ENCODE data around the gene KLK14.

KLK14 gene

DNA sequence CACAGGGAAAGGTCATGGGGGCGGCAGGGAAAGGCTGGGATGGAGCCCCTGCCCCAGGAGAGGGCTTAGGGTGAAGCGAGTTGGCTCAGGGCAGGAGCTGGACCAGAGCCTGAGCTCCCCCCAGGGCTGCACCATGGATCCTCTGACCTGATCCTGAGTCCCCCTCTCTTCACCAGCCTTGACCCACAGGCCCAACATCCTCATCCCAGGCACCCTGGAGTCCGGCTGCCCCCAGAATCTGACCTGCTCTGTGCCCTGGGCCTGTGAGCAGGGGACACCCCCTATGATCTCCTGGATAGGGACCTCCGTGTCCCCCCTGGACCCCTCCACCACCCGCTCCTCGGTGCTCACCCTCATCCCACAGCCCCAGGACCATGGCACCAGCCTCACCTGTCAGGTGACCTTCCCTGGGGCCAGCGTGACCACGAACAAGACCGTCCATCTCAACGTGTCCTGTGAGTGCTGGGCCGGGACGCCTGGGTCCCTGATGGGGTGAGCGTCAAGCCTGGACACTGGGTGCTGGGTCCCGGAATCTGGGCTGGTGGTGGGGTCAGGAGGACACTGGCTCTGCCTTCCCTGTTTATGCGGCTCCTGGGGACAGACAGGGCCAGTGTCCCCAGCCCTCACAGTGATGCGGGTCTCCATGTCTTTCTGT lies 42.9 kb upstream of the KLK14 start:
- no peaks in the 10 kb centered on the region for H3K79me2 ChIP-seq (ENCODE audit: insufficient read depth, low read length)
- no peak overlapping the region for H3K4me3 ChIP-seq (ENCODE audit: insufficient read depth, low read length, poor library complexity, severe bottlenecking)
- H3K27ac ChIP-seq (ENCODE audit: low read depth, low read length): no peak overlapping the region
- H3K9me2 ChIP-seq (replicated peaks; ENCODE audit: insufficient read depth, low read length): no peaks in the 10 kb centered on the region
- H3K27me3 ChIP-seq (ENCODE audit: low read length): no peaks in the 10 kb centered on the region
- H3F3A ChIP-seq (ENCODE audit: insufficient read depth): no peaks in the 10 kb centered on the region
- H3K9me3 ChIP-seq (ENCODE audit: insufficient read depth, low read length): no peaks in the 10 kb centered on the region
- H3K9ac ChIP-seq (ENCODE audit: low read length): no peak overlapping the region
- no peaks in the 10 kb centered on the region for H4K20me1 ChIP-seq (ENCODE audit: low read depth, low read length)
- H3K36me3 ChIP-seq (ENCODE audit: low read length): no peaks in the 10 kb centered on the region
- H3K4me2 ChIP-seq (ENCODE audit: low read depth, low read length, poor library complexity, severe bottlenecking): no peak overlapping the region
- no peak overlapping the region for H2AFZ ChIP-seq (ENCODE audit: low read depth, low read length, severe bottlenecking)
- TF ChIP-seq EZH2phosphoT487 (conservative IDR thresholded peaks at IDR 0.05; ENCODE audit: low read length): no peak
- TF ChIP-seq, protein P1, sequence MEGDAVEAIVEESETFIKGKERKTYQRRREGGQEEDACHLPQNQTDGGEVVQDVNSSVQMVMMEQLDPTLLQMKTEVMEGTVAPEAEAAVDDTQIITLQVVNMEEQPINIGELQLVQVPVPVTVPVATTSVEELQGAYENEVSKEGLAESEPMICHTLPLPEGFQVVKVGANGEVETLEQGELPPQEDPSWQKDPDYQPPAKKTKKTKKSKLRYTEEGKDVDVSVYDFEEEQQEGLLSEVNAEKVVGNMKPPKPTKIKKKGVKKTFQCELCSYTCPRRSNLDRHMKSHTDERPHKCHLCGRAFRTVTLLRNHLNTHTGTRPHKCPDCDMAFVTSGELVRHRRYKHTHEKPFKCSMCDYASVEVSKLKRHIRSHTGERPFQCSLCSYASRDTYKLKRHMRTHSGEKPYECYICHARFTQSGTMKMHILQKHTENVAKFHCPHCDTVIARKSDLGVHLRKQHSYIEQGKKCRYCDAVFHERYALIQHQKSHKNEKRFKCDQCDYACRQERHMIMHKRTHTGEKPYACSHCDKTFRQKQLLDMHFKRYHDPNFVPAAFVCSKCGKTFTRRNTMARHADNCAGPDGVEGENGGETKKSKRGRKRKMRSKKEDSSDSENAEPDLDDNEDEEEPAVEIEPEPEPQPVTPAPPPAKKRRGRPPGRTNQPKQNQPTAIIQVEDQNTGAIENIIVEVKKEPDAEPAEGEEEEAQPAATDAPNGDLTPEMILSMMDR (IDR thresholded peaks at IDR 0.05; ENCODE audit: insufficient read depth, low read length, poor library complexity, severe bottlenecking): no peak

DNA sequence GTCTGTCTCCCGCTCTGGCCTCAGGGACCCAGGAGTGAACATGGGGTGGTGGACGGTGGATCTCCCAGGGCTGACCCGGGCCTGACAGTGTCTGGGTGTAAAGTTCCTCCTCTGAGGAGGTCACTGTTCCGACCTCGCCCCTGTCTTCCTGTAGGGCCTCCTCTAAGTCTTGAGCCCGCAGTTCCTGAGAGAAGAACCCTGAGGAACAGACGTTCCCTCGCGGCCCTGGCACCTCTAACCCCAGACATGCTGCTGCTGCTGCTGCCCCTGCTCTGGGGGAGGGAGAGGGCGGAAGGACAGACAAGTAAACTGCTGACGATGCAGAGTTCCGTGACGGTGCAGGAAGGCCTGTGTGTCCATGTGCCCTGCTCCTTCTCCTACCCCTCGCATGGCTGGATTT lies 42.0 kb upstream of the KLK14 start, which contains the start of gene SIGLEC9:
Gene SIGLEC9, plus strand, starts transcription at position 178 of the 400 bp plus-strand sequence. Its CDS starts 69 bp downstream, at position 247.
- TF ChIP-seq EZH2phosphoT487 (conservative IDR thresholded peaks at IDR 0.05; ENCODE audit: low read length): no peak
- TF ChIP-seq, protein P1 (IDR thresholded peaks at IDR 0.05; ENCODE audit: insufficient read depth, low read length, poor library complexity, severe bottlenecking): no peak
- Histone ChIP-seq H3K9me3 (ENCODE audit: insufficient read depth, low read length) (no peaks in the 10 kb centered on the region), H3K79me2 (ENCODE audit: insufficient read depth, low read length) (no peaks in the 10 kb centered on the region), H3K9me2 (replicated peaks; ENCODE audit: insufficient read depth, low read length) (no peaks in the 10 kb centered on the region), H3K4me2 (ENCODE audit: low read depth, low read length, poor library complexity, severe bottlenecking) (no peak within 1 kb of the TSS), H3K9ac (ENCODE audit: low read length) (no peak within 1 kb of the TSS), H3K27me3 (ENCODE audit: low read length) (no peaks in the 10 kb centered on the region), H3K27ac (ENCODE audit: low read depth, low read length) (no peak within 1 kb of the TSS), H4K20me1 (ENCODE audit: low read depth, low read length) (no peaks in the 10 kb centered on the region), H2AFZ (ENCODE audit: low read depth, low read length, severe bottlenecking) (no peak within 1 kb of the TSS), H3F3A (ENCODE audit: insufficient read depth) (no peaks in the 10 kb centered on the region), H3K4me3 (ENCODE audit: insufficient read depth, low read length, poor library complexity, severe bottlenecking) (no peak within 1 kb of the TSS), H3K36me3 (ENCODE audit: low read length) (no peaks in the 10 kb centered on the region)

DNA sequence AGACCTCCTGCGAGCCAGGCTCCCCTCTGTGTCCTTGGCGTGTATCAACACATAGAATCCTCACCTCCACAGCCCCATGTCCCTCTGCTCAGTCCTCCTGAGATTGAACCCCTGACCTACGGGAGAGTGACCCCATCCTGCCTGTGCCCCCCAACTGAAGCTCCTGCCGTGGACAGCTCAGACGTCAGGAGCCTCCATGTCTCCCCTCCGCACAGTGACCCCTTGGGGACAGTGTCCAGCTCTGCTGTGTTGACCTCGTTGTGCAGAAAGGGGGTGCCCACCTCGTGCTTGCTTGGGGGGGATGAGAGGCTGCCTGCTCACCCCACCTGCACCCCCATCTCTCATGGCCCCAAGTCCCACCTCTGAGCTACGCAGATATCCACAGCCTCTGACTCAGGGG lies 41.5 kb upstream of the KLK14 start:
- H2AFZ ChIP-seq (ENCODE audit: low read depth, low read length, severe bottlenecking): no peak overlapping the region
- H3K9me3 ChIP-seq (ENCODE audit: insufficient read depth, low read length): no peaks in the 10 kb centered on the region
- H3K9ac ChIP-seq (ENCODE audit: low read length): no peak overlapping the region
- no peaks in the 10 kb centered on the region for H3F3A ChIP-seq (ENCODE audit: insufficient read depth)
- no peak overlapping the region for H3K4me2 ChIP-seq (ENCODE audit: low read depth, low read length, poor library complexity, severe bottlenecking)
- no peaks in the 10 kb centered on the region for H4K20me1 ChIP-seq (ENCODE audit: low read depth, low read length)
- H3K4me3 ChIP-seq (ENCODE audit: insufficient read depth, low read length, poor library complexity, severe bottlenecking): no peak overlapping the region
- H3K36me3 ChIP-seq (ENCODE audit: low read length): no peaks in the 10 kb centered on the region
- H3K79me2 ChIP-seq (ENCODE audit: insufficient read depth, low read length): no peaks in the 10 kb centered on the region
- TF ChIP-seq, protein P1 (IDR thresholded peaks at IDR 0.05; ENCODE audit: insufficient read depth, low read length, poor library complexity, severe bottlenecking): no peak
- H3K9me2 ChIP-seq (replicated peaks; ENCODE audit: insufficient read depth, low read length): no peaks in the 10 kb centered on the region
- H3K27ac ChIP-seq (ENCODE audit: low read depth, low read length): no peak overlapping the region
- no peaks in the 10 kb centered on the region for H3K27me3 ChIP-seq (ENCODE audit: low read length)
